Stimulated activated CD4-positive, alpha-beta T cell treated with anti-CD3 and anti-CD28 coated beads, TNF-alpha, amount 100 ng/mL, for 1 hour (primary cell): ENCODE measurements around the gene TRAF3.
"Not testable (repeated sequence)": the region's sequence is repeated elsewhere in the genome, so short reads cannot be mapped to it uniquely, and the experiment has no call there.

Experiments
- DNase-seq, 3 donors: peaks; one replicate each; pipeline ENCODE4 v3.0.0-alpha.2; 2020; ENCODE audit warnings: low read depth in 3 of 3, low spot score in 1 of 3

The TRAF3 gene

GRCh38 chr14:102859911-102860310, 82.7 kb downstream of the TRAF3 start:
- no peak for DNase-seq

- no peak for DNase-seq
These were observed 85.0 kb downstream of the TRAF3 start for GRCh38 chr14:102862154-102862773.

- no peak for DNase-seq
These were observed 86.1 kb downstream of the TRAF3 start for GRCh38 chr14:102863381-102863780.

- not testable (repeated sequence) for DNase-seq
These were observed 88.7 kb downstream of the TRAF3 start for GRCh38 chr14:102865916-102866315.

GRCh38 chr14:102866982-102867761, 89.9 kb downstream of the TRAF3 start:
- no peak for DNase-seq

- no peak for DNase-seq
These were observed 90.8 kb downstream of the TRAF3 start for GRCh38 chr14:102867826-102868580.

- no peak for DNase-seq
These were observed 91.8 kb downstream of the TRAF3 start for GRCh38 chr14:102868956-102869547.

GRCh38 chr14:102870246-102870645, 93.0 kb downstream of the TRAF3 start:
- DNase-seq = no peak

GRCh38 chr14:102870994-102871831, 94.0 kb downstream of the TRAF3 start:
- no peak for DNase-seq

- DNase-seq = no peak
These were observed 94.8 kb downstream of the TRAF3 start for GRCh38 chr14:102872020-102872419.

GRCh38 chr14:102873131-102873530, 95.9 kb downstream of the TRAF3 start:
- no peak for DNase-seq

- DNase-seq = no peak
These were observed 96.4 kb downstream of the TRAF3 start for GRCh38 chr14:102873546-102874061.

GRCh38 chr14:102875652-102876051, 98.4 kb downstream of the TRAF3 start:
- DNase-seq = no peak

- not testable (repeated sequence) for DNase-seq
These were observed 100.3 kb downstream of the TRAF3 start for GRCh38 chr14:102877511-102877910.

- no peak for DNase-seq
These were observed 101.1 kb downstream of the TRAF3 start for GRCh38 chr14:102878174-102878969.

GRCh38 chr14:102878970-102879460, 101.8 kb downstream of the TRAF3 start:
- no peak for DNase-seq

- DNase-seq = no peak
These were observed 105.1 kb downstream of the TRAF3 start for GRCh38 chr14:102882226-102882906.

GRCh38 chr14:102883089-102883541, 105.9 kb downstream of the TRAF3 start:
- no peak for DNase-seq

GRCh38 chr14:102883554-102883953, 106.3 kb downstream of the TRAF3 start:
- no peak for DNase-seq
